Left ventricle myocardium superior (tissue), 1 donor: ENCODE results near the gene WDR5. TPM values are rescaled to one million over a fixed set of nuclear protein-coding genes. Genes with fewer than 3 reads are reported as not detected.
A peak's percentile ranks its signal among the peaks of the same experiment; 100 is the strongest.

Experiments used
- ATAC-seq: fragments of 200-7000 bp; cut with Tn5 transposase; one replicate; pipeline ENCODE4 v1.9.1; 2020; ENCODE audit warnings: mild to moderate bottlenecking, moderate library complexity
- DNase-seq: peaks from one replicate; pipeline ENCODE4 v3.0.0-alpha.2; 2020
- intact Hi-C: fragments of 100-400 bp; cut with micrococcal nuclease; formaldehyde crosslinking; loops from one replicate; pipeline ENCODE4 v1.11.0; 2022
- total RNA-seq: library from RNA; stranded (reverse); fragmentation: NEBNext Ultra II Directional; extraction: Animal tissue kit (Norgen Biotek cat#: 25700); gene quantifications from one replicate; pipeline ENCODE4 v1.2.1, GENCODE V29; 2021
- donor health status: DM: no; HTN: yes; CAD: no; lungs with severe emphysema.

Gene WDR5
- total RNA-seq, 1 donor from 2014 or later = 19.6 TPM

- intact Hi-C loops = no loop called here
- ATAC-seq (no peak), DNase-seq (no peak)
Measured at GRCh38 chr9:134155812-134156377, 20.0 kb downstream of the WDR5 start.

- ATAC-seq (no peak), DNase-seq (no peak)
- intact Hi-C loops = no loop called here
Measured at GRCh38 chr9:134156564-134157377, 20.9 kb downstream of the WDR5 start.

GRCh38 chr9:134157378-134157885 is 21.6 kb downstream of the WDR5 start:
- DNase-seq (no peak), ATAC-seq (no peak)
- intact Hi-C loops = no loop called here

GRCh38 chr9:134158242-134158641 is 22.4 kb downstream of the WDR5 start:
- ATAC-seq = no peak
- intact Hi-C loops = no loop called here
- DNase-seq = no peak

GRCh38 chr9:134158753-134159392 is 23.0 kb downstream of the WDR5 start:
- ATAC-seq = no peak
- no peak for DNase-seq
- intact Hi-C loops = no loop called here

- no peak for ATAC-seq
- DNase-seq = no peak
- intact Hi-C loops = no loop called here
Measured at GRCh38 chr9:134159566-134160245, 23.8 kb downstream of the WDR5 start.

- DNase-seq (no peak), ATAC-seq (no peak)
- intact Hi-C loops = no loop called here
Measured at GRCh38 chr9:134161647-134162046, 25.8 kb downstream of the WDR5 start.

- intact Hi-C loops = no loop called here
- DNase-seq (no peak), ATAC-seq (no peak)
Measured at GRCh38 chr9:134162212-134162775, 26.4 kb downstream of the WDR5 start.

GRCh38 chr9:134162926-134163370 is 27.1 kb downstream of the WDR5 start:
- intact Hi-C loops = no loop called here

GRCh38 chr9:134163371-134164196 is 27.7 kb downstream of the WDR5 start:
- intact Hi-C loops = no loop called here
- ATAC-seq (no peak), DNase-seq (peak; percentile 79)

More at GRCh38 chr9:134162926-134163370, 27.1 kb downstream of the WDR5 start:
- DNase-seq (no peak), ATAC-seq (no peak)

GRCh38 chr9:134164879-134165278 is 29.0 kb downstream of the WDR5 start:
- DNase-seq (no peak), ATAC-seq (no peak)
- intact Hi-C loops = no loop called here

GRCh38 chr9:134165357-134166315 is 29.8 kb downstream of the WDR5 start:
- DNase-seq = peak; percentile 61
- no peak for ATAC-seq
- intact Hi-C loops = no loop called here

GRCh38 chr9:134166374-134166773 is 30.5 kb downstream of the WDR5 start:
- intact Hi-C loops = no loop called here
- DNase-seq (no peak), ATAC-seq (no peak)

- no peak for DNase-seq
- ATAC-seq = no peak
- intact Hi-C loops = no loop called here
Measured at GRCh38 chr9:134167530-134167931, 31.6 kb downstream of the WDR5 start.

- DNase-seq = no peak
- no peak for ATAC-seq
- intact Hi-C loops = no loop called here
Measured at GRCh38 chr9:134168757-134169550, 33.1 kb downstream of the WDR5 start.

- intact Hi-C loops = no loop called here
- ATAC-seq (no peak), DNase-seq (no peak)
Measured at GRCh38 chr9:134169724-134170401, 34.0 kb downstream of the WDR5 start.
